Epithelial cell of proximal tubule (primary cell): ENCODE results near the gene C3orf85. TPM values are rescaled to one million over a fixed set of nuclear protein-coding genes. Genes with fewer than 3 reads are reported as not detected.

ENCODE experiments used
- DNase-seq: peaks from one replicate; pipeline ENCODE4 v3.0.0-alpha.2; 2011; ENCODE audit warnings: low read depth
- H3K4me3 ChIP-seq: 2 replicates; pipeline ENCODE4 v1.5.1; 2011; ENCODE audit warnings: low read depth, mild to moderate bottlenecking, low read length
- total RNA-seq: library from RNA; depleted of rRNA; stranded (reverse); fragments of >200 nt; gene quantifications from 2 replicates; pipeline ENCODE4 v1.2.3, GENCODE V29; 2015
- TF ChIP-seq, protein P1 (sequence below): conservative IDR thresholded peaks from 2 replicates; pipeline ENCODE4 v1.5.1; 2012; ENCODE audit warnings: low read depth, mild to moderate bottlenecking, low read length

C3orf85 gene
- total RNA-seq, 1 donor from 2014 or later, result not detected

DNA sequence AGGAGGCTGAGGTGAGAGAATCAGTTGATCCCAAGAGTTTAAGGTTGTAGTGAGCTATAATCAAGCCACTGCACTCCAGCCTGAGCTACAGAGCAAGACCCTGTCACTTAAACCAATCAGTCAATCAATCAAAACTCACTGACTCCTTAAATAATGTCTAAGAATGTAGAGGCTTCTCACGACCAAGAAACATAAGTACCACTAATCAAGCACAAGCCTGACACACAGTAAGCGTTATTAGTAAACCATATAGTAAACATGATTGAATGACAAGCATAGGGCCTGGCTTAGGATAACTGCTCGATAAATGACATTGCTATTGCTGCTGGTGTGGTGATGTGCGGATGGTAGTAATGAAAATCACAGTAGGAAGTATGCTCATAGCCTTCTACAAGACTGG, 29.4 kb downstream of the C3orf85 start:
- TF ChIP-seq, protein P1, sequence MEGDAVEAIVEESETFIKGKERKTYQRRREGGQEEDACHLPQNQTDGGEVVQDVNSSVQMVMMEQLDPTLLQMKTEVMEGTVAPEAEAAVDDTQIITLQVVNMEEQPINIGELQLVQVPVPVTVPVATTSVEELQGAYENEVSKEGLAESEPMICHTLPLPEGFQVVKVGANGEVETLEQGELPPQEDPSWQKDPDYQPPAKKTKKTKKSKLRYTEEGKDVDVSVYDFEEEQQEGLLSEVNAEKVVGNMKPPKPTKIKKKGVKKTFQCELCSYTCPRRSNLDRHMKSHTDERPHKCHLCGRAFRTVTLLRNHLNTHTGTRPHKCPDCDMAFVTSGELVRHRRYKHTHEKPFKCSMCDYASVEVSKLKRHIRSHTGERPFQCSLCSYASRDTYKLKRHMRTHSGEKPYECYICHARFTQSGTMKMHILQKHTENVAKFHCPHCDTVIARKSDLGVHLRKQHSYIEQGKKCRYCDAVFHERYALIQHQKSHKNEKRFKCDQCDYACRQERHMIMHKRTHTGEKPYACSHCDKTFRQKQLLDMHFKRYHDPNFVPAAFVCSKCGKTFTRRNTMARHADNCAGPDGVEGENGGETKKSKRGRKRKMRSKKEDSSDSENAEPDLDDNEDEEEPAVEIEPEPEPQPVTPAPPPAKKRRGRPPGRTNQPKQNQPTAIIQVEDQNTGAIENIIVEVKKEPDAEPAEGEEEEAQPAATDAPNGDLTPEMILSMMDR, result no peak
- no peak overlapping the region for H3K4me3 ChIP-seq
- DNase-seq, result no peak

DNA sequence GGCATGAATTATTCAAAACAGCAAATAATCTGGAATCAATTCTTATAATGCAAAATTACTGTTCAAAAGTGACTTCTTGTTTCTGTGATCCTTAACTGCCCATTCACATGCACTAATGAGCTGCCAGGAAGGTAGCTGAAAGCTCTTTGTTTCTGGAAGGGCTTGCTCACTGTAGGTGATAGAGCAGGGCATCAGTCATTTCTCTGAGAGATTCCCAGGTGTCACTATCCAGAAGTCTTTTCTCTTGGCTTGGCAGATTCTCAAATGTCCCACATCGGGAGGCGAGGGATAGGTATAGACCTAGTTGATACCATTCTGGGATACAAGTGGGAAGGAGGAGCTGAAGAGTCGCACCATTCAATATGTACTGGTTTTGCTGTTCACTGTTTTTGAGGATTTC, 35.0 kb downstream of the C3orf85 start:
- H3K4me3 ChIP-seq, result no peak overlapping the region
- no peak for DNase-seq
- TF ChIP-seq, protein P1, result no peak

DNA sequence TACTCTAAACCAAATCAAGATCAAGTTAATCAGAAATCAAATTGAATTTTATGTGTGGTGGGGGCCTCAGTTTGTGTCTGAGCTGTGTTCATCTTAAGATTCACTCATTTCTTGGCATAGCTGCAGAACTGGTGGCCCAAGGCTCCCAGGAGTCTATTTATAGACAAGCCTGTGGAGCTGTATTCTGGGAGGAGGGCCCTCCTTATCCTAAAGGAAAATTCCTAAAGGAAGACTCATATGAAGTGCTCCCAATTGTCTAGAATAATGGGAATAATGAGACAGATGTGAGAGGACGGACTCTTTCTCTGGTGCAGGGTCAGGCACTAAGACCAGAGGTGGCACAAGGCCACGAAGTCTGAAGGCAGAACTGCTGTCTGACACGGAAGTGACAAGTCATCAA, 38.9 kb downstream of the C3orf85 start:
- DNase-seq, result no peak
- TF ChIP-seq, protein P1, result no peak
- no peak overlapping the region for H3K4me3 ChIP-seq

DNA sequence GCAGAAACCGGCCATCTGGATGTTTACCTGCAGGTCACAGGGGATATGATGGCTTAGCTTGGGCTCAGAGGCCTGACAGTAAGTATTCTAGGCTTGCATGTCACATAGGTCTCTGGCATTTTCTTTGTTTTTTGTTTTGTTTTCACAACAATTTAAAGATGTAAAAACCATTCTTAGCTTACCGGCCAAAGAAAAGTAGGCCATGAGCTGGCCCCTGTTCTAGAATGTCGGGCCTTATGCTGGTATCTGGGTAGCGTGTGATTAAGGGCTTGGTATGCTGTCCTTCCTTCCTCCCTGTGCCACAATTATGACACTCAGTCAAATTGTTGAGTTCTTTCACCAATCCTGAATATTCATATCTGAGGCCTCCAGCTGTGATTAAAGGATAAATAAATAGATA, 40.2 kb downstream of the C3orf85 start:
- TF ChIP-seq, protein P1, result no peak
- H3K4me3 ChIP-seq, result no peak overlapping the region
- no peak for DNase-seq

DNA sequence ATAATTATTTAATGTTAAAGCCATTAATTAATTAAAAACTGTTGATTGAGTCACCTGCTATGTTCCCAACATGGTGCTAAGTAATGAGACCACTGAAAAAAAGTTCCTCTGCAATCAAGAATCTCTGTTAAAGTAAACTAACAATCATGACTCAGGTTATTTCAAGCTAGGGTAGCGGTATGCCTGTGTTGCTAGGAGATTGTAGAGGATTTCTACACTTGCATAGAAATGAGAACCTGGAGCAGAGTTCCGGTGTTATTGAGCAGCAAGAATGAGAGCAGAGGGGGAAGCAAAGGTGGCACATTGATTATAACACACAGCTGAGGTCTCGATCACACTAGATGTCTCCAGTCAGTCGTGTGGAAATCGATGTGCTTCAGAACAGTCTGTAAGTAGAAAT, 41.4 kb downstream of the C3orf85 start:
- no peak overlapping the region for H3K4me3 ChIP-seq
- TF ChIP-seq, protein P1, result no peak
- peak; percentile 80 for DNase-seq

DNA sequence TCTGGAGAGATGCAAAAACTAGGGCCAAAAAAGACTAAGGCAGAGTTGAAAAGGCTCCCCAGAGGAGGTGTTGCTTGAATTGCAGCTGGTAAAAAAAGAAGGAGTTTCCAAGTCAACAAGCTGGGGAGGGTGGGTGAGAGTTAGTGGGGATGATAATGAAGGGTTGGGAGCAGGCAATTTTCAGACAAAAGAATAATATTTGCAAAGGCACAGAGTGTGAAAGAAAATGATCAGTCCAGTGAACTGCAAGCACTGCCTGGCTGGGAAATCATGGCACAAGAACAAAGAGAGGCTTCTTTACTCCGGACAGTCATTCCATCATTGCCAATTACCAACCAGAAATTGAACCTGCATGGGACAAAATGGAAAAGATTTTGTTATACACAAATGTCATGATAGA, 42.2 kb downstream of the C3orf85 start:
- TF ChIP-seq, protein P1, result no peak
- DNase-seq, result no peak
- H3K4me3 ChIP-seq, result no peak overlapping the region

DNA sequence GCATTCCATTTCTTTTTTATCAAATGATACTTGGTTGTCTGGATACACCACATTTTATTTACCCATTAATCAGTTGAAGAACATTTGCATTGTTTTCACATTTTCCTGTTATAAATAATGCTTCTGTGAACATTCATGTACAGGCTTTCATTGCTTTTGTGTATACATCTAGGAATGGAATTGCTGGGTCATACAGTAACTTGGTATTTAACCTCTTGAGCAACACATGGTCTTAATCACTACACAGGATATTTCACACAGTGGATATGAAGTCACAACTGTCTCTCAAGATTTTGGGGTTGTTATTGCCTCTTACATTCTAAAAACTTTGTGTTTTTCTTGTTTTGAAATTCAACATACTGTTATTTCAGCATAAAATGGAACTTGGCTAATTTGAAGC, 48.2 kb downstream of the C3orf85 start:
- no peak overlapping the region for H3K4me3 ChIP-seq
- TF ChIP-seq, protein P1, result no peak
- no peak for DNase-seq
